Adrenal gland (tissue), 12 donors: ENCODE measurements around the gene TIMM50. TPM values are rescaled to one million over a fixed set of nuclear protein-coding genes. Genes with fewer than 3 reads are reported as not detected.
A peak's percentile ranks its signal among the peaks of the same experiment; 100 is the strongest.

Source experiments
- DNase-seq, 7 donors: peaks; one replicate each; pipeline ENCODE4 v3.0.0-alpha.2; 2019 to 2020
- H3K27ac ChIP-seq, 5 donors: fragments of 200-600 bp; sonication (generic) in 4 of 5; 1 replicate in 3 of 5; 2 replicates in 2 of 5; pipeline versions ENCODE4 v1.5.1 to v1.8.0; 2016 to 2020; ENCODE audit warnings: mild to moderate bottlenecking in 1 of 5
- H3K27me3 ChIP-seq: fragments of 200-600 bp; 2 replicates; pipeline ENCODE4 v1.8.0; 2021
- H3K36me3 ChIP-seq, 2 donors: fragments of 200-600 bp; replicated peaks in 1 of 2; 1 replicate in 1 of 2; 2 replicates in 1 of 2; pipeline versions ENCODE4 v1.5.1 to v1.8.0; 2018 to 2022
- H3K4me1 ChIP-seq, 2 donors: fragments of 200-600 bp; replicated peaks in 1 of 2; 1 replicate in 1 of 2; 2 replicates in 1 of 2; pipeline versions ENCODE4 v1.5.1 to v1.8.0; 2018 to 2021
- H3K4me3 ChIP-seq, 4 donors: fragments of 200-600 bp; sonication (generic) in 3 of 4; one replicate each; pipeline ENCODE4 v1.5.1; 2016 to 2018
- H3K9me3 ChIP-seq, 3 donors: fragments of 200-600 bp; sonication (generic) in 1 of 3; replicated peaks in 1 of 3; 1 replicate in 2 of 3; 2 replicates in 1 of 3; pipeline versions ENCODE4 v1.5.1 to v1.8.0; 2016 to 2021
- CTCF ChIP-seq, 6 experiments: fragments of 450-650 bp in 4 of 6; fragments of 200-600 bp in 2 of 6; sonication (generic) in 1 of 6; IDR thresholded peaks; 1 replicate in 5 of 6; 2 replicates in 1 of 6; pipeline versions ENCODE4 v1.5.1 to v1.8.0; 2016 to 2021; ENCODE audit warnings: antibody characterized with exemption in 6 of 6, mild to moderate bottlenecking in 2 of 6, moderate library complexity in 1 of 6
- POLR2A ChIP-seq, 2 donors: fragments of 450-650 bp; IDR thresholded peaks; one replicate each; pipeline ENCODE4 v1.6.1; 2017; ENCODE audit warnings: antibody characterized with exemption in 2 of 2, mild to moderate bottlenecking in 2 of 2, moderate library complexity in 1 of 2
- WGBS, 4 donors: extraction: QIAGEN DNeasy Blood & Tissue Kit in 2 of 4; methylation state at CpG; one replicate each; pipeline versions ENCODE4 v1.1.5 to v1.1.7; 2013 to 2017; 5-methylcytosine and 5-hydroxymethylcytosine counted together
- intact Hi-C, 2 donors: fragments of 100-400 bp; cut with DNase I; formaldehyde crosslinking; loops; one replicate each; pipeline versions ENCODE4 v1.14.1 to v1.15.0; 2022 to 2023
- polyA plus RNA-seq, 3 donors: library from polyadenylated mRNA; stranded (reverse); fragments of 200-250 nt in 2 of 3; fragments of 350-450 nt in 1 of 3; fragmentation: Illumina TruSeq in 1 of 3; extraction: RNeasy Lipid Tissue Mini Kit (QIAGEN cat#74804) in 1 of 3; gene quantifications; one replicate each; pipeline ENCODE4 v1.2.3, GENCODE V29; 2013 to 2014
- total RNA-seq, 9 donors: library from RNA; depleted of rRNA in 4 of 9; stranded (reverse); fragments of >200 nt in 4 of 9; fragments of 120-200 nt in 1 of 9; fragmentation: NEBNext Ultra II Directional in 1 of 9; extraction: Animal tissue kit (Norgen Biotek cat#: 25700) in 1 of 9; gene quantifications; one replicate each; pipeline versions ENCODE4 v1.1.0 to v1.2.4, GENCODE V29; 2013 to 2023
- donor health status: healthy with polysubstance abuse.
- donor health status: Bipolar disorder and iron deficiency.
- donor health status: DM: yes; HTN: yes; CAD: no.
- donor health status: DM: no; HTN: no; CAD: no.
- donor health status: DM: no; HTN: no; CAD: no.
- donor health status: DM: yes; HTN: yes; CAD: no.

TIMM50 gene
- total and polyA plus RNA-seq, 12 donors = 52.8 to 147 (median 68.1) TPM

GRCh38 chr19:39438270-39438934 lies 42.2 kb upstream of the TIMM50 start:
- no peak for DNase-seq
- intact Hi-C loops = loop anchor here in 1 of 2 donors (10.0 kb wide), 1 partner anchor 236 kb away; no protein-coding TSS in a partner anchor

GRCh38 chr19:39444598-39445195 lies 35.9 kb upstream of the TIMM50 start:
- intact Hi-C loops = loop anchor here in 1 of 2 donors (10.0 kb wide), 1 partner anchor 90 kb away; the partner anchor contains the start of gene EID2B
- DNase-seq = peak in 2 of 7 donors; percentile 35 to 66
- Histone ChIP-seq H3K4me3 (peak overlapping the region; percentile 69 to 76 (median 71)), H3K36me3 (no peaks in the 10 kb centered on the region), H3K27me3 (no peaks in the 10 kb centered on the region), H3K27ac (peak overlapping the region; percentile 70 to 95 (median 91)), H3K4me1 (peaks cover 17 to 31% of the 10 kb centered on the region in 2 donors), H3K9me3 (no peaks in the 10 kb centered on the region)
- TF ChIP-seq CTCF (IDR thresholded peaks at IDR 0.05) (no peak), POLR2A (IDR thresholded peaks at IDR 0.05) (no peak)
- WGBS, 4 donors = 3 to 7% (median 4%) methylated on average over 17 of the region's 17 CpGs

More at GRCh38 chr19:39438270-39438934, 42.2 kb upstream of the TIMM50 start:
- H3K27ac ChIP-seq = no peak overlapping the region
- H3K36me3 ChIP-seq = peaks cover 0 to 14% of the 10 kb centered on the region in 2 donors
- H3K4me3 ChIP-seq = no peak overlapping the region
- H3K27me3 ChIP-seq = no peaks in the 10 kb centered on the region
- WGBS, 4 donors = 76 to 83% (median 82%) methylated on average over 9 of the region's 9 CpGs
- no peaks in the 10 kb centered on the region for H3K9me3 ChIP-seq
- TF ChIP-seq POLR2A (IDR thresholded peaks at IDR 0.05) (no peak), CTCF (IDR thresholded peaks at IDR 0.05) (no peak)
- peaks cover 18 to 22% of the 10 kb centered on the region in 2 donors for H3K4me1 ChIP-seq

GRCh38 chr19:39445196-39446111 lies 35.2 kb upstream of the TIMM50 start, which contains the start of gene SUPT5H:
Gene SUPT5H, plus strand, starts transcription at chr19:39445582. Its CDS starts 309 bp downstream, at chr19:39445891.
- Histone ChIP-seq H3K36me3 (no peaks in the 10 kb centered on the region), H3K27ac (peak within 1 kb of the TSS; percentile 70 to 95 (median 91)), H3K4me3 (peak within 1 kb of the TSS; percentile 70 to 76 (median 72)), H3K4me1 (peaks cover 17 to 31% of the 10 kb centered on the region in 2 donors), H3K27me3 (no peaks in the 10 kb centered on the region), H3K9me3 (no peaks in the 10 kb centered on the region)
- peak; percentile 97 to 99 (median 98) for DNase-seq
- WGBS, 4 donors = 0 to 1% (median 0%) methylated on average over 40 to 68 of the region's 68 CpGs
- intact Hi-C loops = loop anchor here in 1 of 2 donors (10.0 kb wide), 1 partner anchor 89 kb away; the partner anchor contains the start of gene EID2B
- TF ChIP-seq CTCF (IDR thresholded peaks at IDR 0.05) (no peak), POLR2A (IDR thresholded peaks at IDR 0.05) (peak; percentile 91 to 98)
